Activated CD4-positive, alpha-beta T cell treated with anti-CD3 and anti-CD28 coated beads, Interleukin-2, amount 50 U/mL, for 48 hours (primary cell): Measurements from ENCODE around the gene RASA4B.
"Not testable (repeated sequence)": the region's sequence is repeated elsewhere in the genome, so short reads cannot be mapped to it uniquely, and the experiment has no call there.

Experiments used
- DNase-seq, 2 experiments: peaks; one replicate each; pipeline ENCODE4 v3.0.0-alpha.2; 2020

The RASA4B gene

DNA sequence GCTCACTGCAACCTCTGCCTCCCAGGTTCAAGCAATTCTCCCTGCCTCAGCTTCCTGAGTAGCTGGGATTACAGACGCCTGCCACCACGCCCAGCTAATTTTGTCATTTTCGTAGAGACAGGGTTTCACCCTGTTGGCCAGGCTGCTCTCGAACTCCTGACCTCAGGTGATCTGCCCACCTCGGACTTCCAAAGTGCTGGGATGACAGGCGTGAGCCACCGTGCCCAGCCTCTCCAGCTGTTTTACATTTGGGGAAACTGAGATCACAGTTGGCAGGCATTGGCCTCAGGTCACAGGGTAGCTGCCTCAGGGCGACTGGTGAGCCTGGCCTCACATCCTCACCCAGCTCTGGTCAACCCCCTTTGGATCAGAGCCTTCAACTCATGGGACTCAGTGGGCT, 7.0 kb downstream of the RASA4B start:
- not testable (repeated sequence) for DNase-seq

DNA sequence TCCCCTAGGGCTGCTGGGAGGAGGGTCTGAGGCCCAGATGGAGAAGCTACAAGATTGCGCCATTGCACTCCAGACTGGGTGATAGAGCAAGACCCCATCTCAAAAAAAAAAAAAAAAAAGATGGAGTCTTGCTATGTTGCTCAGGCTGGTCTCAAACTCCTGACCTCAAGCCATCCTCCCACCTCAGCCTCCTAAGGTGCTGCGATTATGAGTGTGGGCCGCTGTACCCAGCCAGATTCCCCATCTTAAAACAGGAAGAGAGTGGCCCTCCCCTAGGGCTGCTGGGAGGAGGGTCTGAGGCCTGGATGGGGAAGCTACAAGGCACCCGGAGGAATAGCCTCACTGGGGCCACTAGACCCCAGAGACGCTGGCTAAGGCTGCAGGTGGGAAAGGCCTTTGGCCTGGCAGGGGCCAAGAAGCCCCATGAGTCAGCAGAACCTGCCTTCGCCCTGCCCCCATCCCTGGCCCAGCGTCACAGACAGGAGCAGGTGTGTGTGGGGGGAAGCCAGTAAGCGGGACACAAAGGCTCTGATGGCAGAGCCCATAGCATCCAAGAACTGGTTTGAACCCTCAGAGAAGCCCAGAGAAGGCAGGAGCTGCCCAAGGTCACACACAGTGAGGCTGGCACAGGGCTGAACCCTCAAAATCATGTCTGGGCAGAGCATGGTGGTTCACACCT, 10.0 kb downstream of the RASA4B start:
- DNase-seq = not testable (repeated sequence)

DNA sequence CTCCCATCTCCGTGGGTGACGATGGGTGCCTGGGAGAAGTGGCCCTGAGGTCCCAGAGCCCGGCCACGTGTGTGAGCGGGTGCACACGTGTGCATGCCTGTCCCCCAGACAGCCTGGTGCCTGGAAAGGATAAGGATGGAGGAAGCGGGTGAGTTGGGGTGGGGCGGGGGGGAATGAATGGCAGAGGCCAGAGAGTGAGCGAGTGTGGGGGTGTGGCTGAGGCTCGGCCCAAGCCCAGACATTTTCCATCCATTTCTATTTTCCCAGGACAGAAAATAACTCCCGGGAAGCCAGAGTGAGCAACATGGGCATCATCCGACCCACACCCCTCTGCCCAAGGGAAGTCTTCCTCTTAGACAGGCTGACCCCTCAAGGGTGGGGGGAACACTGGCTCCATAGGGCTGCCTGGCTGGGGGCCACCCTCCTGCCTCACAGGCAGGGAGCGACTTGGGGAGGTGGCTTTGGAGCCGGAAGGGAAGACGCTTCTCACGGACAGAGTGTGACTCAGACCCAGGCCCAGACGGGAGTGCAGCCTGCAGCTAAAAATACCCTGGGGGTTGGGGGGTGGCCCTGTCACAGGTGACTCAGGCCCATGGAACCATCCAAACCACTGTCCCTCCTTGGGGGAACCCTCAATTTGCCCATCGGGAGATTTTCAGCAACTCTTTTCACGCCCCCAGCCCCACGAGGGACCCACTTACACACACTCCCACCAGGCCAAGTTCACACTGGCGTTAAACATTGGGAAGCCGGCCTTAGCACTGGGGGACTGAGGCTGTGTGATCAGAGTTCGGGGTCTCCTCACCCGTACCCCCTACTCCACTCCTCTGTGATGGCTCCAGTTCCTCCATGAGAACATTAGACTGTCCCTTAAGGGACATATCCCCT, 12.0 kb downstream of the RASA4B start:
- DNase-seq = not testable (repeated sequence)

DNA sequence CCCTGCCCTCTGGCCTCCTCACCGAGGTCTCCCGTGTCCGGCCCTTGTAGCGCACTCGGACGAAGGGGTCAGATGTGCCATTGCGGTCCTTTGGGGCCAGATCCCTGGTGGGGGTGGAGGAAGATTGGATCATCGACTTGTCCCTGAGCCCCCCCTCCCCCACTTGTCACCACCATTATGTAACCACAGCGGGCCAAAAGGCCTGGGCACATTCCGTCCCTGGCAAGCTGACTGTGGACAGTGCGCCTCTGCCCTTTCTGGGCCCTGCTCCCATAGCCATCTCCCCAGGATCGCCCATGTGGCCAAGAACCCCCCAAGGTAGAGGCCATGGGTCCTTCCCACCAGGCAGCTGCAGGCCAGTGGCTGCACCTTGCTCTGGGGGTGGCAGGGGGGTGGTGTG, 14.4 kb downstream of the RASA4B start:
- DNase-seq = not testable (repeated sequence)

DNA sequence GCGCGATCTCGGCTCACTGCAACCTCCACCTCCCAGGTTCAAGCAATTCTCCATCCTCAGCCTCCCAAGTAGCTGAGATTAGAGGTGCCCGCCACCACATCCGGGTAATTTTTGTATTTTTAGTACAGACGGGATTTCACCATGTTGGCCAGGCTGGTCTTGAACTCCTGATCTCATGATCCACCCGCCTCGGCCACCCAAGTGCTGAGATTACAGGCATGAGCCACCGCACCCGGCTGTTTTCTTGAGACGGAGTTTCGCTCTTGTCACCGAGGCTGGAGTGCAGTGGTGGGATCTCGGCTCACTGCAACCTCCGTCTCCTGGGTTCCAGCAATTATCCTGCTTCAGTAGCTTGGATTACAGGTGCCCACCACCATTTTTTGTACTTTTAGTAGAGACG, 19.3 kb downstream of the RASA4B start:
- DNase-seq = not testable (repeated sequence)

DNA sequence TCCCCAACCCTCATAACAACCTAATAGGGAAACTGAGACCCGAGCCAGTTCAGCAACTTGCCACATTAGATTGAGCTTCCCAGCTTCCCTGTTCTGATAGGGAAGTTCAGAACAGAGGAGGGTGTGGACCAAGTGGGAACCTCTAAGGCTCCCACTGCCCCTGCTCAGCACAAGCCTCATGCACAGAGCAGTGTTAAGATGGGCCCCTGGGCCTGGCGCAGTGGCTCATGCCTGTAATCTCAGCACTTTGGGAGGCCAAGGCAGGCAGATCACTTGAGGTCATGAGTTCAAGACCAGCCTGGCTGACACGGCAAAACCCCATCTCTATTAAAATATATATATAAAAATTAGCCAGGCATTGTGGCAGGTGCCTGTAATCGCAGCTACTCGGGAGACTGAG, 20.3 kb downstream of the RASA4B start:
- not testable (repeated sequence) for DNase-seq

DNA sequence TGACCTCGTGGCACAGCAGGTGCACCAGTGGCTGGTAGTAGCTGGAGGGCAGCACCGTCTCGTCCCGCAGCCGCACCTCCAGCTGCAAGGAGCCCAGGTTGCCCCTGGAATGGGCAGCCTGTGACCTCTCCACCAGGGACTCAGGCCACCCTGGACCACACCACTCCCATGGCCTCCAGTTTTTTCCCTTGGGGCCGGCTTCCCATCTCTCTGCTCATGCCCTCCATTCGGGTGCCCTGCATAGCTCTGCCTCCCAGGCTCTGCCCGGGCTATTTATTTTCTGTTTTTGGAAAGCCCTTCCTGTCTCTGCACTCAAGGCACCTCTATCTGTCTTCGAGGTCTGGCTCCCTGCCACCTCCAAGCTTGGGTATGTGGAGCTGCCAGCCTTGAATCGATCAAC, 20.7 kb downstream of the RASA4B start:
- not testable (repeated sequence) for DNase-seq

DNA sequence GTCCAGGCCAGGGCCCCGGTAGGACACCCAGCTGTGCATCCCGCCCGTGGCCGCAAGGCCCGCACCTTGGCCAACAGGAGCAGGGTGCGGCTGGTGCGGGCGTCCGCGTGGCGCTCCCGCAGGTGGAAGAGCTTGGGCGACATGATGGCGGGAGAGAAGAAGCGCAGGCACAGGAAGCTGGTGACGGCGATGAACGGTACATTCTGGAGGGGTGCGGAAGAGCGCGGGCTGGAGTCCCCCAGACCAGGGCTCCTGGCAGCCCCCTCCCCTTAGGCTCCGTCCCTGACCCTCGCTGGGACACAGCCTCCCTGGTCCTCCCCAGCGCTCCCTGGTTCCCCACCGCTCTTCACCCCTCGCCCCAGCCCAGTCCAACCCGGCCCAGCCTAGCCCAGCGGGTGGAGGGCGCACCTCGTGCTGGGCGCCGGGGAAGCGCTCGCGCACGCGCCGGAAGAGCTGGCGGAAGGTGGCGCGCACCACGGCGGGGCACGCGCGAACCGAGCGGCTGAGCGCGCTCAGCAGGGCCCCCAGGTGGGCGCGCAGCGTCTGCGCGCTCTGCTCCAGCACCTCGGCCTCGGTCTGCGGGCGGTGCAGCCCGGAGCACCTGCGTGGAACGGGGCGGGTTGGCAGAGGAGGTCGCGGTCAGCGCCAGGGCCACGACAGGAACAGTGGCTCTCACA, 23.0 kb downstream of the RASA4B start:
- not testable (repeated sequence) for DNase-seq

DNA sequence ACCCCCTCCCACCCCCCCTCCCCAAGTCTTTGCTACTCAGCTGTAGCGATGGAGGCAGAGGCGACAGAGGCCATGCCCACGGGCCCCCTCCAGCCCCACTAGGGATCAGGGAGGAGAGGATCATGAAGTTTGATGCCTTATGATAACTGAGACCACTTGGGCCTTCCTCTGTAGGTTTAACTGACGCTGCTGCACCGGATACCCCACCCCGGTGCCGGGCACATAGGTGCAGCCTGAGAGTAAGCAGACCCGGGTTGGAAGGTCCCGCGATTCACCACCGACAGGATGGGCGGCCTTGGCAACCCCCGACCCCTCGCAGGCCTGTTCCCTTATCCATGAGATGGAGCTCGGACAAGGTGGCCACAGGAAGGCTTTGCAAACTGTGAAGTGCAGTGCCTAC, 23.6 kb downstream of the RASA4B start:
- DNase-seq = peak in 1 of 2 experiments; percentile 32

DNA sequence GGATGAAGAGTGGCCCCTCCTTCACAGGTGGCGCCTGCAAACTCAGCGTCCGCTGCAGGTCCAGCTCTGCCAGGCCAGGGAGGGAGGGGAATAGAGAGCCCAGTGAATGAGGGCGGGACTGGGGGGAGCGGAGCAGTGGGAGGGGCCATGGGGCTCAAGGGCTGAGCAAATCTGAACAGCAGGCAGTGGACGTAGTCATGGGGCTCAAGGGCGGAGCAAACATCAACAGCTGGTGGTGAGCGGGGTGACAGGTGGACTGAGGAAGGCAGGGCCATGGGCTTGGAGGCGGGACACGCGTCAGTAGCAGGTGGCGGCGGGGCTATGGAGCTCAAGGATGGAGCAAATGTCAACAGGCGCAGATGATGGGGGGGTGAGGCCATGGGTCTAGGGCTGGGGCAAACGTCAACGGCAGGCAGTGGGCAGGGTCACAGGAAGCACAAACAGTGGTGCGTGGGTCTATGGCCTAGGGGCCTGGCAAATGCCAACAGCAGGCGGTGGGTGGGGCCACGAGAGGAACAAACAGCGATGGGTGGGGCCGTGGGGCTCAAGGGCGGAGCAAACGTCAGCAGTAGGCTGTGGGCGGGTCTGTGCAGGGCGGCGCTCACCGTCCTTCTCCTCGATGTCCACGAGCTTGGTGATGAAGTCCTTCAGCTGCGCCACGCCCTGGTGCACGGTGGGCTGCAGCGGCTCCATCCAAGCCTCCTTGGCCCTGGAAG, 24.2 kb downstream of the RASA4B start:
- DNase-seq = not testable (repeated sequence)

DNA sequence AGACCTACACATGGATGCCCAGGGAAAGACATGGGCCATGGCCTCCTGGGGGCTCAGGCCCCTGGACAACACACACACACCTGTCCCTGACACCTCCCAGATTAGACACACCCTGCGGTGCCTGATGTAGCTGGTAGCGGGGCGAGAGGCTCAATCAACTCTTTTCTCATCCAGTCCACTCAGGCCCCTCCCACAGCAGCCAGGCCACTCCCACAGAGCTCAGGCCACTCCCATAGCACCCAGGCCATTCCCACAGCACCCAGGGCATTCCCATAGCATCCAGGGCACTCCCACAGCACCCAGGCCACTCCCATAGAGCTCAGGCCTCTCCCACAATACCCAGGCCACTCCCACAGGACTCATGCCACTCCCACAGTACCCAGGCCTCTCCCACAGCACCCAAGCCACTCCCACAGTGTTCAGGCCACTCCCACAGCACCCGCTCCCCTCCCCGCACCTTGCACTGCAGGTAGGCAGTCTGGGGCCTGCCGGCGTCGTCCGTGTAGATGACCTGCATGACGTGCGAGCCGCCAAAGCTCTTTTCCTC, 27.0 kb downstream of the RASA4B start:
- peak; percentile 83 to 86 for DNase-seq

DNA sequence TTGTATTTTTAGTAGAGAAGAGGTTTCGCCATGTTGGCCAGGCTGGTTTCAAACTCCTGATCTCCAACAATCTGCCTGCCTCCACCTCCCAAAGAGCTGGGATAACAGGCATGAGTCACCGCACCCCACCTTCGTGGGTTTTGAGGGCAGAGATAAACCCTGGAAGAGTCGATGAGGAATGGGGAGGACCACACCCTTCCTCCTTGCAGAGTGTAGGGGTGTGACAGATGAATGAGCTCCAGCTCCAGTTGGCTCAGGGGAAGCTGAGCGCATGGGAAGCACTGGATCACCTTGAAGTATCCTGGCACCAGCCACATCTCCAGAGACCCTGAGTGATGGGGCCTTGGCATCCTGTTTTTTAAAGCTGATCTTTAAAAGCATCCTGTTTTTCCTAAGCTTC, 33.3 kb downstream of the RASA4B start:
- DNase-seq = not testable (repeated sequence)

DNA sequence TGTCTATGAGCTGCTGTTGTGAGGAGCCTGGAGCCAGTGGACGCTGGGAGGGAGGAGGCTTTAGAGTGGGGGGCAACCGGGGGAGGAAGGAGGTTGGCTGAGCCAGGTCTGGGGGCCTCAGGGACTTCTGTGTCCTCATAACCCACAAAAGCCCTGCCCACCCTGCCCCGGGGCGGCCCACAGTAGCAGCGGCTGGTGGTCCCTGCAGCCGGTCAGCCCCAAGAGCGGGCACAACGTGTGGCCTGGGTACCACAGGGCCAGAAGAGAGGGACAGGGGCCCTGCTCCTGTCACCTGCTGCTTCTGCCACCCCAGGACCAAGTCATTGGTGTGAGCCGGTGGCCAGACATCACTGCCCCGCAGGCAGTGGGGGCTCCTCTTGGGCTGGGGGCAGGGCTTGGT, 35.6 kb downstream of the RASA4B start:
- not testable (repeated sequence) for DNase-seq

DNA sequence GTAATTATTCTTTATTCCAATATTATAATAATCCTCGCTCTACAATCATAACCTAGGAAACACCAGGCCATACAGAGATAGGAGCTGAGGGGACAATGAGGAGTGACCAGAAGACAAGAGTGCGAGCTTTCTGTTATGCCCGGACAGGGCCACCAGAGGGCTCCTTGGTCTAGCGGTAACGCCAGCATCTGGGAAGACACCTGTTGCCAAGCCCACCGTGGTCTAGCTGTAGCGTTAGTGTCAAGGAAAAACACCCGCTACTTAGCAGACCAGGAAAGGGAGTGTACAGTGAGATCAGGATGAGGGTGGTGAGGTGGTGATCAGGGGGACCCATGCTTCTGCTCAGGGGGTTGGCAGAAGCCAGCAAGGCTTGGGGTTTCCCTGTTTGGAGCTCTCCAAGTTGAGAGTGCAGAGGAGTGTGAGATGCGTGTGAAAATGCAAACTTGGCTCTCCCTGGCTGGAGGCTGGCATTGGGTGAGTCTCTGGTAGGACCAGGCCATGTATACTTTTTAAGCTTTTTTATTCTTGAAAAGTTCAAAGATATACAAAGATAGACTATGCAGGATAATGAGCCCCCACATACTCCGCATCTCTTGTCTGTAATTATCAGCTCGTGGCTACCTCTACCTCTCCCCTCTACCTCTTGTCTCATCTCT, 37.5 kb downstream of the RASA4B start:
- peak; percentile 51 to 59 for DNase-seq

DNA sequence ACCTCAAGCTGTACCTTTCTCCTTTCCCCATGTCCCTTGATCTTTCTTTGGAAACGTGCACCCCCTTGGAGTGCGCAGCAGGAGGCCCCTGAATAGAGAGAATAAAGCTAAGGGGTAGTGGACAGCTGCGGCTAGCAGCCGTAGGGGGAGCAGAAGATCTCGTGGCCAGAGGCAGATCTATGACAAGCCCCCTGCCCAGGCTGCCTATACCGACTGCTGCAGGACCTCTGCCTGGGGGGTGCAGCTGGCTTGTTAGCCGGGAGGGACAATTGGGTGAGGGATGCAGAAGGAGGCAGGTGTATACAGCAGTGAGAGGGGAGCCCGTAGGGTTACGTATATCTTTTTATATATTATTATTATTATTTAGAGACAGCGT, 38.4 kb downstream of the RASA4B start:
- DNase-seq = not testable (repeated sequence)

DNA sequence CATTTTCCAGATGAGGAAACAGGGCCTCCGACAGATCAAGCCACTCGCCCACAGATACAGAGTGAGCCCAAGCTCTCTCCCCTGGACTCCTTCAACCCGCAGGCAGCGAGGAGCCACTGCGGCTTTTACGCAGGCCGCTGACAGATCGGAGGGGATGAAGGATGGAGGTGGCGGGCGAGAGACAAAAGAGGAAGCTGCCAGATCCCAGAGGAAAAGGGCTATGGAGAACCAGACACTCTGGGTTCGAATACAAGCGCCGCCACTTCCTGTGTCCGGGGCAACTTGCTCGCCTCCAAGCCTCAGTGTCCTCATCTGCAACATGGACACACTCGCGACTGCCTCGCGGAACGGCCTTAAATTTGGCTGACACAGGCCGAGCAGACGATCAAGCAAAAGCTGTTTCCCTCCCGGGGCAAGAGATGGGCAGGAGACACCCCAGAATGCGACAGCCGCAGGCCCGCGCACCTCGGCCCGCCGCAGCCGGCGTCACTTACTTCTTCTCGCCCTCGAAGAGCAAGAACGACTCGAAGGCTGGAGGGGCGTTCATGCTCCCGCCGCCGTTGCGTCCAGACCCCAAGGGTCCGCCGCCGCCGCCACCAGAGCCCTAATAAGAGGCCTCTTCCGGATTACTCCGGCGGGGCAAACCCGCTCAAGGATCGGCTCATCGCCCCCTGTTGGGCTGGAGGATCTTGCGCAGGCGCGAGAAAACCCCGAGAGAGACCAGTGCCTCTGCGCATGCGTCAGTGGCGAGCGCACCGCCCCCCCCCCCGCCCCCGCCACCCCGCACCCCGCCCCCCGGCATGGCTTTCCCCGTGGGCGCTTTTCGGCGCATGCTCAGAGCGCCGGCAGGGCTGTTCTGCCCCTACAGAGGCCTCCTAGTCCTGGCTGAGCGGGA, 39.0 kb downstream of the RASA4B start, which contains the start of gene POLR2J:
Gene POLR2J, minus strand, starts transcription at position 609 of the 895 bp plus-strand sequence. Its CDS starts 62 bp downstream, at position 547.
- DNase-seq = peak; percentile 87 to 89

DNA sequence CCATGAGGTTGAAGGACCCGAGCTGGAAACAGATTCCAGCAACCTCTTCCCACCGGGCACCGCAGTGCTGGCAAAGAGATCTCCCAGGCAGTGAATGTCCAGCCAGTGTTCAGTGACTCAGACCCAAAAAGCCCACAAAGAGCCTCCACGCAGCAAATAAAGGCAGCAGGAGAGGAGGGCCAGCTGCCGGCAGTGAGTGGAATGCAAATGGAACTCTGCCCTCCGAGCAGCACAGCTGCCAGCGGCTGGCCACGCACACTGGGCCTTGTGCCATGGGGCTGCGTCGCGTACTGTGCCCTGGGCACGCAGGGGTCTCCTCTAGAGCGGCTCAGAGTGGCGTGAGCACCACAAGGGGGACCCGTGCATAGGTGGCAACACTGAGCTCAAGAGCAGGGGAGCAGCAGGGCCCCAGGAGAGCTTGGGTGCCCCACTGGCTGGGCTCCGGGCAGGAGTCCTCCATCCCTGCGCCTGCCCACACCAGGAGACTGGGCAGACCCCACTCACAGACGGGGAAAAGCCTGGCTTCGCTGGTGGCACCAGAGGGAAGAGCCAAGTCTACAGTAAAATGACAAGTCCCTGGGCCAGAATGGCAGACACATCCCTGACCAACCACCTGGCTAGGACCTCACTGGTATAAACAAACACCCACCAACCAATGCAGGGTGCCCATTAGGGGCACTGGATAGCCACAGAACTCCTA, 42.7 kb downstream of the RASA4B start:
- DNase-seq = not testable (repeated sequence)

DNA sequence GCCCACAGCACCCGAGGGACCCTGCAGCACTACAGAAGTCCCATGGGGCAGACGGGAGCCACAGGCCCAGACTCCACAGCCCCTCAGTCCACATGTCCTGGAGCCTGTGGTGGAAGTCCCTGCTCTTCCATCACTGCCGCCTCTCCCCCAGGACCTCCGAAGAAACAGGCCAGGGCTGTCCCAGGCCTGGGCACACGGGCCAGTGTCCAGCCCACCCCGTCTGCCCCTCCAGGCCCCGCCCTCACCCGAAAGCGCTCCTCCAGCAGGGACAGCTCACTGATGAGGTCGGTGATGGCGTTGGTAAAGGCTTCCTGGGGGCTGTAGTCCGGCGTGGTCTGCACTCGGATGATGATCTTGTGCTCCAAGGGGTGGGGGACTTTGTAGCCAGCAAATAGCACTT, 43.5 kb downstream of the RASA4B start:
- not testable (repeated sequence) for DNase-seq

DNA sequence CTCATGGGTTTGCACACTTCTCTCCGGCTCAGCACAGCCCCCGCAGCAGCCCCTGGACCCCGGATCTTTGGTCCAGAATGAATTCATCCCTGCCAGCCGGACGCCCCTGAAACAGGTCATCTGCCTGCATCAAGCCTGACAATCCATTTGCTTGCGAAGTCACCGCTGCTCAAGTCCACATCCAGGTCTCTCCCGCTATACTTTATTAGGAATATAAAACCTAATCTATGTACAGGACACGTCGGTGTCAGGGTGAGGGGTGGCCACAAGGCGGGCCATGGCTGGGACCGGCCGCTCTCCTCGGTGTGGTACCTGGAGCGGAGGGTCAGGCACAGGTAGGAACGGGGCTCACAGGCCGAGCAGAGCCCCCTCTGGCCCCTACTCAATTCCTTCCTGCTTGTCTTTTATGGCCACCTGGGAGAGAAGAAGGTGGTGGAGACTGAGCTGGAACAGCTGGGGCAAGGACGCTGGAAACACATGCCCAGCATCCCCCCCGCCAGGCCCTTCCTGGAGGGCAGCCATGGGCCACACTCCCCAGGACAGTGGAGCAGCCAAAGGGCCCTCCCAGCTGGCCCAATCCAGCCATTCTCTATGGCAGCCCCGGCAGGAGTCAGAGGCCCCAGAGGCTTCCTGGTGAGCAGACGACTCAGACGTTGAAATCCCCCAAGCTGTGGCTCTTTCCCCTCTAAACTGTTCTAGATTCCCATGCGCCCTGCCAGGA, 44.1 kb downstream of the RASA4B start:
- peak in 1 of 2 experiments; percentile 1 for DNase-seq
